AG20443 (cell line): Measurements from ENCODE around the gene ASPDH.
"Not testable (repeated sequence)": the region's sequence is repeated elsewhere in the genome, so short reads cannot be mapped to it uniquely, and the experiment has no call there.

ENCODE experiments used
- DNase-seq: peaks from one replicate; pipeline ENCODE4 v3.0.0; 2012; ENCODE audit warnings: low spot score, mixed read lengths

The ASPDH gene

GRCh38 chr19:50477751-50478515, 35.8 kb downstream of the ASPDH start:
- no peak for DNase-seq

GRCh38 chr19:50476907-50477238, 36.8 kb downstream of the ASPDH start:
- DNase-seq, result no peak

GRCh38 chr19:50476224-50476906, 37.3 kb downstream of the ASPDH start, which contains the start of the genes EMC10 and GARIN5A:
Gene EMC10 (plus strand): TSS chr19:50476507. CDS start chr19:50476545, 38 bp downstream.
Gene GARIN5A (minus strand): TSS chr19:50476848. CDS start chr19:50476388, 460 bp downstream.
- peak; percentile 100 for DNase-seq

GRCh38 chr19:50475736-50476223, 37.9 kb downstream of the ASPDH start:
- no peak for DNase-seq

- DNase-seq, result no peak
These were observed 38.6 kb downstream of the ASPDH start for GRCh38 chr19:50475101-50475568.

- not testable (repeated sequence) for DNase-seq
These were observed 40.4 kb downstream of the ASPDH start for GRCh38 chr19:50473336-50473735.

GRCh38 chr19:50468818-50469217, 44.9 kb downstream of the ASPDH start:
- DNase-seq, result no peak

- DNase-seq, result no peak
These were observed 46.1 kb downstream of the ASPDH start for GRCh38 chr19:50467566-50467965.

GRCh38 chr19:50466706-50467039, 47.0 kb downstream of the ASPDH start:
- no peak for DNase-seq

GRCh38 chr19:50465986-50466705, 47.6 kb downstream of the ASPDH start:
- peak; percentile 59 for DNase-seq

GRCh38 chr19:50465000-50465399, 48.7 kb downstream of the ASPDH start:
- no peak for DNase-seq

GRCh38 chr19:50464348-50464747, 49.4 kb downstream of the ASPDH start:
- no peak for DNase-seq

- no peak for DNase-seq
These were observed 50.7 kb downstream of the ASPDH start for GRCh38 chr19:50462970-50463369.
